H9 (cell line): Measurements from ENCODE around the gene CLMP. TPM values are rescaled to one million over a fixed set of nuclear protein-coding genes. Genes with fewer than 3 reads are reported as not detected.

Experiments used
- DNase-seq: peaks from one replicate; pipeline ENCODE4 v3.0.0-alpha.2; 2017
- H2AFZ ChIP-seq: one replicate; pipeline ENCODE4 v1.6.1; 2013; ENCODE audit warnings: mild to moderate bottlenecking, low read length, control low read depth, moderate library complexity
- H2AK5ac ChIP-seq: 2 replicates; pipeline ENCODE4 v1.6.1; 2013; ENCODE audit warnings: low read length, control low read depth, mixed read lengths; ENCODE audit not compliant: insufficient read length
- H2BK120ac ChIP-seq: one replicate; pipeline ENCODE4 v1.6.1; 2013; ENCODE audit warnings: low read depth, mild to moderate bottlenecking, low read length, control low read depth, inconsistent platforms; ENCODE audit not compliant: poor library complexity, severe bottlenecking
- H2BK12ac ChIP-seq: 2 replicates; pipeline ENCODE4 v1.6.1; 2013; ENCODE audit warnings: low read length, control low read depth, mixed read lengths, low read depth; ENCODE audit not compliant: insufficient read length
- H2BK15ac ChIP-seq: 2 replicates; pipeline ENCODE4 v1.6.1; 2013; ENCODE audit warnings: low read depth, low read length, control low read depth
- H2BK20ac ChIP-seq: one replicate; pipeline ENCODE4 v1.6.1; 2013; ENCODE audit warnings: low read depth, mild to moderate bottlenecking, low read length, control low read depth, inconsistent platforms; ENCODE audit not compliant: poor library complexity, severe bottlenecking
- H2BK5ac ChIP-seq: 2 replicates; pipeline ENCODE4 v1.6.1; 2013; ENCODE audit warnings: low read length, control low read depth, mixed read lengths; ENCODE audit not compliant: insufficient read length
- H3K14ac ChIP-seq: 2 replicates; pipeline ENCODE4 v1.6.1; 2013; ENCODE audit warnings: low read length, control low read depth; ENCODE audit not compliant: insufficient read depth
- H3K18ac ChIP-seq: 2 replicates; pipeline ENCODE4 v1.6.1; 2013; ENCODE audit warnings: low read depth, mild to moderate bottlenecking, mixed read lengths, low read length, control low read depth; ENCODE audit not compliant: insufficient read length
- H3K23ac ChIP-seq: 2 replicates; pipeline ENCODE4 v1.6.1; 2013; ENCODE audit warnings: low read length, control low read depth, mixed read lengths, low read depth; ENCODE audit not compliant: insufficient read length
- H3K23me2 ChIP-seq: 2 replicates; pipeline ENCODE4 v1.6.1; 2013; ENCODE audit warnings: low read depth, mild to moderate bottlenecking, mixed read lengths, low read length, control low read depth; ENCODE audit not compliant: insufficient read length, poor library complexity, severe bottlenecking
- H3K27ac ChIP-seq: 2 replicates; pipeline ENCODE4 v1.5.1; 2013; ENCODE audit warnings: low read length, control low read depth, mixed read lengths, low read depth; ENCODE audit not compliant: insufficient read length
- H3K27me3 ChIP-seq: 2 replicates; pipeline ENCODE4 v1.6.1; 2013; ENCODE audit warnings: low read length, control low read depth, inconsistent platforms; ENCODE audit not compliant: insufficient read depth
- H3K4ac ChIP-seq: 2 replicates; pipeline ENCODE4 v1.6.1; 2013; ENCODE audit warnings: low read depth, mild to moderate bottlenecking, control low read depth, inconsistent platforms, low read length, moderate library complexity
- H3K4me1 ChIP-seq: 2 replicates; pipeline ENCODE4 v1.6.1; 2013; ENCODE audit warnings: low read length, control low read depth, inconsistent platforms; ENCODE audit not compliant: insufficient read depth
- H3K4me2 ChIP-seq: 2 replicates; pipeline ENCODE4 v1.6.1; 2013; ENCODE audit warnings: low read length, control low read depth, mixed read lengths; ENCODE audit not compliant: insufficient read length, insufficient read depth
- H3K56ac ChIP-seq: 2 replicates; pipeline ENCODE4 v1.6.1; 2013; ENCODE audit warnings: low read depth, mild to moderate bottlenecking, mixed read lengths, low read length, control low read depth; ENCODE audit not compliant: insufficient read length
- H3K79me1 ChIP-seq: 2 replicates; pipeline ENCODE4 v1.6.1; 2013; ENCODE audit warnings: low read depth, mild to moderate bottlenecking, moderate library complexity, low read length, control low read depth, inconsistent platforms; ENCODE audit not compliant: insufficient read depth, poor library complexity, severe bottlenecking
- H3K79me2 ChIP-seq: 2 replicates; pipeline ENCODE4 v1.6.1; 2013; ENCODE audit warnings: low read length, control low read depth, inconsistent platforms; ENCODE audit not compliant: insufficient read depth
- H3K9ac ChIP-seq: 2 replicates; pipeline ENCODE4 v1.6.1; 2013; ENCODE audit warnings: low read length, control low read depth, mixed read lengths; ENCODE audit not compliant: insufficient read length; ENCODE audit errors: extremely low read depth
- H3K9me3 ChIP-seq: one replicate; pipeline ENCODE4 v1.6.1; 2013; ENCODE audit warnings: low read depth, low read length, inconsistent platforms; ENCODE audit not compliant: control insufficient read depth
- H3T11ph ChIP-seq: one replicate; pipeline ENCODE4 v1.6.1; 2013; ENCODE audit warnings: mild to moderate bottlenecking, low read length, control low read depth, inconsistent platforms
- H4K20me1 ChIP-seq: one replicate; pipeline ENCODE4 v1.6.1; 2013; ENCODE audit not compliant: control insufficient read depth, insufficient read length, insufficient read depth
- H4K5ac ChIP-seq: 2 replicates; pipeline ENCODE4 v1.6.1; 2013; ENCODE audit warnings: low read depth, mild to moderate bottlenecking, mixed read lengths, low read length, control low read depth; ENCODE audit not compliant: insufficient read length
- H4K8ac ChIP-seq: replicated peaks from 2 replicates; pipeline ENCODE4 v1.6.1; 2013; ENCODE audit warnings: low read length, control low read depth, mixed read lengths, low read depth; ENCODE audit not compliant: insufficient read length
- H4K91ac ChIP-seq: 2 replicates; pipeline ENCODE4 v1.6.1; 2013; ENCODE audit warnings: low read depth, mild to moderate bottlenecking, moderate library complexity, mixed read lengths, low read length, control low read depth; ENCODE audit not compliant: insufficient read length
- H3K27ac Mint-ChIP-seq, 3 experiments: 2 replicates in 2 of 3; 3 replicates in 1 of 3; pipeline ENCODE4 v1.8.0; 2020 to 2021; ENCODE audit warnings: mixed read lengths in 3 of 3, mild to moderate bottlenecking in 1 of 3, moderate library complexity in 1 of 3
- H3K27me3 Mint-ChIP-seq: 2 replicates; pipeline ENCODE4 v1.8.0; 2021; ENCODE audit warnings: low read depth, mild to moderate bottlenecking, moderate library complexity, mixed read lengths
- H3K36me3 Mint-ChIP-seq, 3 experiments: 2 replicates in 2 of 3; 3 replicates in 1 of 3; pipeline ENCODE4 v1.8.0; 2020 to 2021; ENCODE audit warnings: low read depth in 3 of 3, mixed read lengths in 3 of 3; ENCODE audit not compliant: insufficient read depth in 1 of 3
- H3K4me1 Mint-ChIP-seq, 2 experiments: 2 replicates each; pipeline ENCODE4 v1.8.0; 2020; ENCODE audit warnings: mixed read lengths in 2 of 2
- H3K4me3 Mint-ChIP-seq, 2 experiments: 2 replicates in 1 of 2; 3 replicates in 1 of 2; pipeline ENCODE4 v1.8.0; 2020 to 2021; ENCODE audit warnings: mild to moderate bottlenecking in 2 of 2, mixed read lengths in 2 of 2, moderate library complexity in 1 of 2
- H3K9me3 Mint-ChIP-seq, 2 experiments: 2 replicates in 1 of 2; 3 replicates in 1 of 2; pipeline ENCODE4 v1.8.0; 2020; ENCODE audit warnings: mild to moderate bottlenecking in 2 of 2, mixed read lengths in 2 of 2, moderate library complexity in 1 of 2
- WGBS: extraction: QIAGEN DNeasy Blood & Tissue Kit; methylation state at CpG from one replicate; pipeline ENCODE4 v1.1.7; 2013; ENCODE audit warnings: missing lambda C conversion rate, low lambda C conversion rate, mixed read lengths; ENCODE audit not compliant: insufficient read length; ENCODE audit errors: extremely low coverage; 5-methylcytosine and 5-hydroxymethylcytosine counted together
- total RNA-seq: library from RNA; stranded (reverse); gene quantifications from 2 replicates; pipeline ENCODE4 v1.2.1, GENCODE V29; 2021
- TF ChIP-seq, protein P1 (sequence below): fragments of 200-600 bp; sonication (generic); conservative IDR thresholded peaks from 3 replicates; pipeline ENCODE4 v1.8.0; 2021; ENCODE audit warnings: antibody characterized with exemption, mild to moderate bottlenecking

CLMP gene
- total RNA-seq, 1 experiment from 2014 or later = 13.8 TPM

DNA sequence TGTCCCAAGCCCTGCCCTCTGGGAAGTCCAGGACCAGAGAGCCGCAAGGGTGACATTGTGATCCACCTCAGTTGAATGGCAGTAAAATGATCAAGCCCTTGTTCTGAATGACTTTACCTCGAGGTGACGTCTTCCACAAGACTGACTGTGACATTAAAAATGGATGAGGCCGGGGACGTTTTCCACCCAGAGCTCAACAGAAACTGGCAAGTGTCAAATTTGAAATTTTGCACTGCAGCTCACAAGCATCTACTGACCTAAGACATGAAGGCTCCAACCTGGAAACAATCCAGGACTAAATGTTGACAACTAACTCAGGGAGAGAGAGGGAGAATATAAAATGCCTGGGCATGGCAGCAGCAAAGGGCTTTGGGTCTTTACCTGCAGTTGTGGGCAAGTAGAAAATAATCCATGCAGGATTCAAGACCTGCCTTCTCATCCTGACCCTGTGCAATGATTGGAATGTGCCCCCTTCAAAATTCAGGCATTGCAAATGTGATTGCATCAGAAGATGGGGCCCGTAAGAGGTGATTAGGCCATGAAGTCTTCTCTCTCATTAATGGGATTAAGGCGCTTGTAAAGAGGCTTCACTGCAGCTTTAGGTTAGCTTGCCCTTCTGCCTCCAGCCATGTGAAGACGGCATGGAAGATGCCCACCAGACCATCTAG is 33.6 kb upstream of the CLMP start:
- Mint-ChIP-seq H3K9me3 (no peaks in the 10 kb centered on the region), H3K36me3 (no peaks in the 10 kb centered on the region), H3K27ac (no peak overlapping the region), H3K27me3 (no peaks in the 10 kb centered on the region; the same call in 1 of the 2 replicates), H3K4me3 (no peak overlapping the region), H3K4me1 (peaks cover 23 to 25% of the 10 kb centered on the region in 2 experiments)
- Histone ChIP-seq H3K27me3 (no peaks in the 10 kb centered on the region), H3K23me2 (no peaks in the 10 kb centered on the region), H2BK5ac (no peak overlapping the region), H2BK15ac (no peak overlapping the region), H2BK12ac (no peak overlapping the region), H3K79me1 (no peaks in the 10 kb centered on the region), H3K4me2 (no peak overlapping the region), H4K91ac (no peak overlapping the region), H3K56ac (no peak overlapping the region), H2BK20ac (no peak overlapping the region), H3K79me2 (no peaks in the 10 kb centered on the region), H2AFZ (no peak overlapping the region), H2BK120ac (no peak overlapping the region), H3K18ac (no peak overlapping the region), H3K14ac (no peak overlapping the region; the same call in 1 of the 2 replicates), H4K20me1 (no peaks in the 10 kb centered on the region), H3K27ac (no peak overlapping the region), H2AK5ac (no peak overlapping the region), H3T11ph (no peak overlapping the region), H3K4me1 (peaks cover 10% of the 10 kb centered on the region), H4K8ac (no peak overlapping the region), H4K5ac (no peak overlapping the region), H3K23ac (no peak overlapping the region), H3K4ac (no peak overlapping the region; the same call in 1 of the 2 replicates), H3K9ac (no peak overlapping the region), H3K9me3 (no peaks in the 10 kb centered on the region)
- TF ChIP-seq, protein P1, sequence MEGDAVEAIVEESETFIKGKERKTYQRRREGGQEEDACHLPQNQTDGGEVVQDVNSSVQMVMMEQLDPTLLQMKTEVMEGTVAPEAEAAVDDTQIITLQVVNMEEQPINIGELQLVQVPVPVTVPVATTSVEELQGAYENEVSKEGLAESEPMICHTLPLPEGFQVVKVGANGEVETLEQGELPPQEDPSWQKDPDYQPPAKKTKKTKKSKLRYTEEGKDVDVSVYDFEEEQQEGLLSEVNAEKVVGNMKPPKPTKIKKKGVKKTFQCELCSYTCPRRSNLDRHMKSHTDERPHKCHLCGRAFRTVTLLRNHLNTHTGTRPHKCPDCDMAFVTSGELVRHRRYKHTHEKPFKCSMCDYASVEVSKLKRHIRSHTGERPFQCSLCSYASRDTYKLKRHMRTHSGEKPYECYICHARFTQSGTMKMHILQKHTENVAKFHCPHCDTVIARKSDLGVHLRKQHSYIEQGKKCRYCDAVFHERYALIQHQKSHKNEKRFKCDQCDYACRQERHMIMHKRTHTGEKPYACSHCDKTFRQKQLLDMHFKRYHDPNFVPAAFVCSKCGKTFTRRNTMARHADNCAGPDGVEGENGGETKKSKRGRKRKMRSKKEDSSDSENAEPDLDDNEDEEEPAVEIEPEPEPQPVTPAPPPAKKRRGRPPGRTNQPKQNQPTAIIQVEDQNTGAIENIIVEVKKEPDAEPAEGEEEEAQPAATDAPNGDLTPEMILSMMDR = no peak
- DNase-seq = no peak
- no CpG with 5 or more reads among the region's 8 CpGs for WGBS
